Cardiac fibroblast (primary cell): ENCODE measurements around the gene SREBF2.
"Not testable (repeated sequence)": the region's sequence is repeated elsewhere in the genome, so short reads cannot be mapped to it uniquely, and the experiment has no call there.

Experiments
- DNase-seq, 2 donors: peaks; one replicate each; pipeline versions ENCODE4 v3.0.0 to v3.0.0-alpha.2; 2010; ENCODE audit warnings: low read depth in 2 of 2
- H3K4me3 ChIP-seq, 2 donors: replicated peaks in 1 of 2; 1 replicate in 1 of 2; 2 replicates in 1 of 2; pipeline ENCODE4 v1.5.1; 2011; ENCODE audit warnings: low read depth in 2 of 2, low read length in 2 of 2, mild to moderate bottlenecking in 2 of 2, moderate library complexity in 1 of 2
- CTCF ChIP-seq: IDR thresholded peaks from one replicate; pipeline ENCODE4 v1.5.1; 2011; ENCODE audit warnings: low read depth, mild to moderate bottlenecking, low read length, inconsistent platforms

Gene SREBF2

GRCh38 chr22:41833369-41834004 lies 582 bp downstream of the SREBF2 start:
- H3K4me3 ChIP-seq = peak overlapping the region; percentile 77 to 89
- TF ChIP-seq CTCF = no peak
- peak in 1 of 2 donors; percentile 34 for DNase-seq

- no peak for TF ChIP-seq CTCF
- peak overlapping the region; percentile 77 to 89 for H3K4me3 ChIP-seq
- no peak for DNase-seq
These were observed 1.4 kb downstream of the SREBF2 start for GRCh38 chr22:41834005-41834944.

GRCh38 chr22:41835462-41835861 lies 2.6 kb downstream of the SREBF2 start:
- DNase-seq, H3K4me3 ChIP-seq: not testable (repeated sequence)

- TF ChIP-seq CTCF = no peak
- no peak for DNase-seq
- no peak overlapping the region for H3K4me3 ChIP-seq
These were observed 3.6 kb downstream of the SREBF2 start for GRCh38 chr22:41836551-41836950.

- no peak for DNase-seq
- TF ChIP-seq CTCF = no peak
- H3K4me3 ChIP-seq = no peak overlapping the region
These were observed 6.1 kb downstream of the SREBF2 start for GRCh38 chr22:41838842-41839618.

- TF ChIP-seq CTCF = no peak
- DNase-seq = no peak
- no peak overlapping the region for H3K4me3 ChIP-seq
These were observed 7.3 kb downstream of the SREBF2 start for GRCh38 chr22:41840216-41840615.
